ENCODE results near the gene CNTN6. TPM values are rescaled to one million over a fixed set of nuclear protein-coding genes. Genes with fewer than 3 reads are reported as not detected.

CNTN6 gene
- total RNA-seq, 2 donors from 2014 or later: not detected

GRCh38 chr3:1068985-1069384 lies 23.8 kb upstream of the CNTN6 start:
- Histone ChIP-seq H3K4me3 (no peak overlapping the region), H3K27ac (no peak overlapping the region), H3K36me3 (replicated peaks in 1 of 2; ENCODE audit: insufficient read depth in 1 of 2, low read depth in 2 of 2) (no peaks in the 10 kb centered on the region), H3K27me3 (no peaks in the 10 kb centered on the region), H3K4me1 (no peaks in the 10 kb centered on the region), H3K9me3 (no peaks in the 10 kb centered on the region)
- DNase-seq (no peak), ATAC-seq (no peak)
- WGBS, 2 donors: 53 to 63% methylated on average over 4 of the region's 4 CpGs
- TF ChIP-seq CTCF (IDR thresholded peaks at IDR 0.05): no peak
- TF ChIP-seq POLR2A (IDR thresholded peaks at IDR 0.05): no peak
- intact Hi-C loops (cut with DNase I): no loop called here

- H3K27ac ChIP-seq: no peak overlapping the region
- no peak for TF ChIP-seq CTCF (IDR thresholded peaks at IDR 0.05)
- TF ChIP-seq POLR2A (IDR thresholded peaks at IDR 0.05): no peak
- intact Hi-C loops (cut with DNase I): no loop called here
- H3K36me3 ChIP-seq (replicated peaks in 1 of 2; ENCODE audit: insufficient read depth in 1 of 2, low read depth in 2 of 2): no peaks in the 10 kb centered on the region
- 54 to 61% methylated on average over 5 of the region's 5 CpGs for WGBS, 2 donors
- no peaks in the 10 kb centered on the region for H3K27me3 ChIP-seq
- no peak overlapping the region for H3K4me3 ChIP-seq
- DNase-seq (no peak), ATAC-seq (no peak)
- H3K9me3 ChIP-seq: no peaks in the 10 kb centered on the region
- H3K4me1 ChIP-seq: no peaks in the 10 kb centered on the region
These were observed 20.8 kb upstream of the CNTN6 start for GRCh38 chr3:1072041-1072440.

DNA sequence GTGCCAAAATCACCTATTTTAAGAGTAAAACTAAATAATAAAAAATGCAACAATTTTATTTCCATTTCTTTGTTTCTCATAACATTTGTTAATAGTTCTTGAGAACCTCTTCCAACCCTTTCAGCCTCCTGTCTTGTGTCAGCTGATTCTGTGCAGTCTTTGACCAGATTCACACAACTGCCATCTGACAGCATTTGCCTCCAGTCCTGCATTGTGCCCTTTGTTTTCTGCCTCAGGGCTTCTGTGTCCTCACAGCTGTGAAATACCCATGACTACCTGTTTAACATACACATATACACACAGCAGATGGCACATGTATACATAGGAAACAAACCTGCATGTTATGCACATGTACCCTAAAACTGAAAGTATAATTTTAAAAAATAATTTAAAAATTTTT lies 13.2 kb upstream of the CNTN6 start:
- intact Hi-C loops (cut with DNase I): no loop called here
- Histone ChIP-seq H3K36me3 (replicated peaks in 1 of 2; ENCODE audit: insufficient read depth in 1 of 2, low read depth in 2 of 2) (no peaks in the 10 kb centered on the region), H3K4me1 (no peaks in the 10 kb centered on the region), H3K4me3 (no peak overlapping the region), H3K27me3 (no peaks in the 10 kb centered on the region), H3K27ac (no peak overlapping the region), H3K9me3 (no peaks in the 10 kb centered on the region)
- DNase-seq: no peak
- no peak for ATAC-seq
- TF ChIP-seq CTCF (IDR thresholded peaks at IDR 0.05): no peak
- TF ChIP-seq POLR2A (IDR thresholded peaks at IDR 0.05): no peak

DNA sequence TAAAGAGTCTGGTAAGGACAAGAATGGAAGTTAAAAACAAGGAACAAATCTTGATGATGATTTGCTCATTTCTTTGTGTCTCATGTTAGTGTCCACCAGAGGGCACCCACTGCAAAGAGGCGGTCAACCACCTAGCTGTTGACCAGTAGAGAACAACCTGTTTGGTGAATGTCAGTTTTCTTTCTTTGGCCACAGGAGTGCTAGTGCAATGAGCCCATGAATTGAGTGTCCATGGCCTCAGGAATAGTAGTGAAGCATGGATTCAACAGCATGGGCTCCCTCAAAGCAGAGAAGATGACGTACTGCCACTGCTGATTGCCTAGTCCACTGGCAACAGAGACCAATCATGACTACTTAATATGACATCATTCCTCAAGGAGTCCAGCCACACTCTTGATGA lies 10.7 kb upstream of the CNTN6 start:
- DNase-seq (peak; percentile 44 to 66 (median 62)), ATAC-seq (peak; percentile 77)
- intact Hi-C loops (cut with DNase I): no loop called here
- Histone ChIP-seq H3K36me3 (replicated peaks in 1 of 2; ENCODE audit: insufficient read depth in 1 of 2, low read depth in 2 of 2) (no peaks in the 10 kb centered on the region), H3K27ac (no peak overlapping the region), H3K9me3 (no peaks in the 10 kb centered on the region), H3K4me3 (no peak overlapping the region), H3K4me1 (no peaks in the 10 kb centered on the region), H3K27me3 (no peaks in the 10 kb centered on the region)
- TF ChIP-seq POLR2A (IDR thresholded peaks at IDR 0.05) (no peak), CTCF (IDR thresholded peaks at IDR 0.05) (peak; percentile 38 to 77 (median 66))
- WGBS, 2 donors: 43 to 47% methylated on average over 2 of the region's 2 CpGs

DNA sequence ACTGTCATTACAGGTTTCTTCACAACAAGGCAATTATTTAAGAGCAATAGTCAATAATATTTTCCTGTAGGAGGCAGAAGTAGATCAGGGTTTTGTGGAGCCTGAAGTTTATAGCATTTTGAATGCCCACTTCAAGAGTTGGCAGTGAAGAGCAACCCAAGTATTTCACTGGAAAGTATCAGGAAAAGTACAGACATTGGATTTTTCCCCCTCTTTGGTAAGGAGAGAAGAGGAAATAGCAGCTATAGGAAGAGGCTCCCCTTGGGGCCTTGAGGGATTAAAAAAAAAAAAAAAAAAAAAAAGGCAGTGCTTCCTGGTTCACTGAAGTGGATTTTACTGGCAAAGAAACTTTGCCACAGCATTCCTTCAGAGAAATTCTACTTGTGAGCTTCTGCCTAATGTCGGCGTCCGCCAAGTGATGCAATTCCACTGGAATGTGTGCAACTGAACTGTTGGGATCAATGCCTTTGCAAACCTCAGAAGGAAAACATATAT lies 5.7 kb upstream of the CNTN6 start:
- 14 to 19% methylated on average over 3 of the region's 3 CpGs for WGBS, 2 donors
- no peaks in the 10 kb centered on the region for H3K36me3 ChIP-seq (replicated peaks in 1 of 2; ENCODE audit: insufficient read depth in 1 of 2, low read depth in 2 of 2)
- H3K4me3 ChIP-seq: no peak overlapping the region
- H3K4me1 ChIP-seq: no peaks in the 10 kb centered on the region
- TF ChIP-seq POLR2A (IDR thresholded peaks at IDR 0.05) (no peak), CTCF (IDR thresholded peaks at IDR 0.05) (peak in 2 of 7 experiments; percentile 13 to 23)
- peak overlapping the region in 2 of 4 donors; percentile 6 to 32 for H3K27ac ChIP-seq
- DNase-seq (peak; percentile 24 to 49 (median 37)), ATAC-seq (peak; percentile 65)
- intact Hi-C loops (cut with DNase I): no loop called here
- no peaks in the 10 kb centered on the region for H3K9me3 ChIP-seq
- no peaks in the 10 kb centered on the region for H3K27me3 ChIP-seq

Measured in body of pancreas (tissue), 4 donors.